Right atrium auricular region (tissue), 2 donors: ENCODE measurements around the gene LDHB. TPM values are rescaled to one million over a fixed set of nuclear protein-coding genes. Genes with fewer than 3 reads are reported as not detected.

Experiments used
- DNase-seq: peaks from one replicate; pipeline ENCODE4 v3.0.0-alpha.2; 2019; ENCODE audit warnings: low spot score
- H3K27ac ChIP-seq, 2 donors: fragments of 200-600 bp; sonication (generic); 1 replicate in 1 of 2; 2 replicates in 1 of 2; pipeline ENCODE4 v1.5.1; 2016 to 2019
- H3K27me3 ChIP-seq, 2 donors: fragments of 200-600 bp; sonication (generic); one replicate each; pipeline versions ENCODE4 v1.5.1 to v1.6.0; 2017 to 2019
- H3K36me3 ChIP-seq: fragments of 200-600 bp; sonication (generic); one replicate; pipeline ENCODE4 v1.5.1; 2016
- H3K4me1 ChIP-seq, 2 donors: fragments of 200-600 bp; sonication (generic); one replicate each; pipeline versions ENCODE4 v1.5.1 to v1.6.0; 2017 to 2019
- H3K4me3 ChIP-seq, 2 donors: fragments of 200-600 bp; sonication (generic); 1 replicate in 1 of 2; 2 replicates in 1 of 2; pipeline ENCODE4 v1.5.1; 2017 to 2019; ENCODE audit warnings: mild to moderate bottlenecking in 1 of 2, moderate library complexity in 1 of 2
- H3K9me3 ChIP-seq, 2 donors: fragments of 200-600 bp; sonication (generic); one replicate each; pipeline ENCODE4 v1.5.1; 2019
- total RNA-seq, 2 donors: library from RNA; depleted of rRNA; stranded (reverse); fragments of >200 nt; gene quantifications; one replicate each; pipeline ENCODE4 v1.1.0, GENCODE V29; 2016
- TF ChIP-seq, protein P1 (sequence below), 2 donors: fragments of 200-600 bp; sonication (generic); IDR thresholded peaks; one replicate each; pipeline ENCODE4 v1.5.1; 2019; ENCODE audit warnings: antibody characterized with exemption in 2 of 2

The LDHB gene
- total RNA-seq, 2 donors from 2014 or later: 727 to 1,254 TPM

DNA sequence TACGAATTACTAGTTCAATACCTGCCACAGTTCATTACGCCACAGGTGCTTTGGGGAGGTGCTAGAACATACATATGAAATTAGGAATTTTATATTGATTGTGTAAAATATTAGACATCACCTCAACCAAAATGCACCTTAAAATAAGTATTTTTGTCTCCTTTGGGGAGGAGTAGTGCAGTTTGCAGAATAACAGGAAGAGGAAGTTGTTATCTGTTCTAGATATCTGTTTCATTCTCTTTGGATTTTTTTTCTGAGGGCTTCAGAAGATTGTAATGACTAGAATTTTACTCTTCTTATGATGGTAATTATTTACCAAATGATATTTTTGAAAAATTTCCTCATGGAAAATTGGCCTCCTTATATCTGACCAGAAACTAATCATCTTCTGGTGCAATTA is 43.1 kb downstream of the LDHB start:
- H3K27me3 ChIP-seq: no peaks in the 10 kb centered on the region
- H3K27ac ChIP-seq: no peak overlapping the region

DNA sequence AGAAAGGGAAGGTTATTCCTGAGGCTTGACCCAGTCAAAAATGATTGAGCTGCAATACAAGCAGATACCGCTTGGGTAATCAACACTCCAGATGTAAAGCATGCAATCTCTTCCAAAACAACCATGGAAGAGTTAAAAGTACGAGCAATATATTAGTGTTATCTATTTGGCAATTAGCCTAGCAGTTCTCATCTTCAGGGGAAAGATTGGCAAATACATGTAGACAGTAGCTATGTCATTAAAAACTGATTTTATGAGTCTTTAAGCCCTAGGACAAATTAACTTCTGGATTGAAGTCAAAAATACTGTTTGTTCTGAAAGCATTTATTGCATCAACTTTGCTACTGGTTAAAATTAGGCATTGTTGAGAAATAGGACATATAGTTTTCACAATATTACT is 43.7 kb downstream of the LDHB start:
- H3K4me1 ChIP-seq: no peaks in the 10 kb centered on the region
- no peak for DNase-seq
- no peaks in the 10 kb centered on the region for H3K36me3 ChIP-seq
- TF ChIP-seq, protein P1, sequence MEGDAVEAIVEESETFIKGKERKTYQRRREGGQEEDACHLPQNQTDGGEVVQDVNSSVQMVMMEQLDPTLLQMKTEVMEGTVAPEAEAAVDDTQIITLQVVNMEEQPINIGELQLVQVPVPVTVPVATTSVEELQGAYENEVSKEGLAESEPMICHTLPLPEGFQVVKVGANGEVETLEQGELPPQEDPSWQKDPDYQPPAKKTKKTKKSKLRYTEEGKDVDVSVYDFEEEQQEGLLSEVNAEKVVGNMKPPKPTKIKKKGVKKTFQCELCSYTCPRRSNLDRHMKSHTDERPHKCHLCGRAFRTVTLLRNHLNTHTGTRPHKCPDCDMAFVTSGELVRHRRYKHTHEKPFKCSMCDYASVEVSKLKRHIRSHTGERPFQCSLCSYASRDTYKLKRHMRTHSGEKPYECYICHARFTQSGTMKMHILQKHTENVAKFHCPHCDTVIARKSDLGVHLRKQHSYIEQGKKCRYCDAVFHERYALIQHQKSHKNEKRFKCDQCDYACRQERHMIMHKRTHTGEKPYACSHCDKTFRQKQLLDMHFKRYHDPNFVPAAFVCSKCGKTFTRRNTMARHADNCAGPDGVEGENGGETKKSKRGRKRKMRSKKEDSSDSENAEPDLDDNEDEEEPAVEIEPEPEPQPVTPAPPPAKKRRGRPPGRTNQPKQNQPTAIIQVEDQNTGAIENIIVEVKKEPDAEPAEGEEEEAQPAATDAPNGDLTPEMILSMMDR (IDR thresholded peaks at IDR 0.05): no peak
- H3K9me3 ChIP-seq: no peaks in the 10 kb centered on the region
- no peaks in the 10 kb centered on the region for H3K27me3 ChIP-seq
- H3K4me3 ChIP-seq: no peak overlapping the region
- no peak overlapping the region for H3K27ac ChIP-seq

More for the DNA sequence above, 43.1 kb downstream of the LDHB start:
- TF ChIP-seq, protein P1 (IDR thresholded peaks at IDR 0.05): no peak
- Histone ChIP-seq H3K36me3 (no peaks in the 10 kb centered on the region), H3K4me1 (no peaks in the 10 kb centered on the region), H3K4me3 (no peak overlapping the region), H3K9me3 (no peaks in the 10 kb centered on the region)
- DNase-seq: no peak

DNA sequence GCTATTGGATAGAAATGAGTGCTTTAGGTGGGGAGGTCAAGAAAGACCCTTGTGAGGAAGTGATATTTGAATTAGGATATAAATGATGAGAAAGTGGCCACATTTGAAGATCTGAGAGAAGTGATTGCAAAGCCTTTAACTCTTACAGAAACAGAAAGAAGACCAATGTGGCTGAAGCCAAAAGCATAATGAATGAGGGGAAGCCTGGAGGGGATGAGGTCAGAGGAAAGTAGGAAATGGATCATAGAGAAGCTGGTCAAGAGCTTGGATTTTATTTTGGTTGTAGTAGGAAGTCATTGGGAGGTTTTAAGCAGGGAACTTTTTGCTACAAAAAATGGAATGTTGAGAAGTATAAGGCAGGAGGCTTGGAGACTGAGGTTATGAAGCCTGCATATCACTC is 49.4 kb downstream of the LDHB start:
- H3K27ac ChIP-seq: no peak overlapping the region
- no peaks in the 10 kb centered on the region for H3K36me3 ChIP-seq
- no peak overlapping the region for H3K4me3 ChIP-seq
- H3K9me3 ChIP-seq: no peaks in the 10 kb centered on the region
- no peaks in the 10 kb centered on the region for H3K4me1 ChIP-seq
- no peaks in the 10 kb centered on the region for H3K27me3 ChIP-seq
- TF ChIP-seq, protein P1 (IDR thresholded peaks at IDR 0.05): no peak
- DNase-seq: no peak

DNA sequence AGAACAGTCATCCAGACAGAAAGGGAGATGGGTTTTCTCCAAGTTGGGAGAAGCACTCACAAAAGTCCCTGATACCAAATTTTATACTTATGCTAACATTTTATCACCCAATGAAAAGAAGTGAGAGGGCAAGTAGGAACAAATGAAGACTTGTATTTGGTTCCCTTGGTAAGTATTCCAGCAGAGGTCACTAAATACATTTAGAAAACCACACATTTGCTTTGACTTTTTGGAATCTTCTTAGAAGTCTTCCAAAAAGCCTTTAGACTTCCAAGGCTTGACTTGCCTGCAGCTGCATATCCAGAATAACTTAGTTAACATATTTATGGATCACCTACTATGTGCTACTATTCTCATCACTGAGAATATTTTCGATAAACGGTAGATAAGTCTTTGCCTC is 49.9 kb downstream of the LDHB start:
- DNase-seq: no peak
- Histone ChIP-seq H3K27ac (no peak overlapping the region), H3K36me3 (no peaks in the 10 kb centered on the region), H3K27me3 (no peaks in the 10 kb centered on the region), H3K4me3 (no peak overlapping the region), H3K4me1 (no peaks in the 10 kb centered on the region), H3K9me3 (no peaks in the 10 kb centered on the region)
- TF ChIP-seq, protein P1 (IDR thresholded peaks at IDR 0.05): peak in 1 of 2 donors; percentile 64

DNA sequence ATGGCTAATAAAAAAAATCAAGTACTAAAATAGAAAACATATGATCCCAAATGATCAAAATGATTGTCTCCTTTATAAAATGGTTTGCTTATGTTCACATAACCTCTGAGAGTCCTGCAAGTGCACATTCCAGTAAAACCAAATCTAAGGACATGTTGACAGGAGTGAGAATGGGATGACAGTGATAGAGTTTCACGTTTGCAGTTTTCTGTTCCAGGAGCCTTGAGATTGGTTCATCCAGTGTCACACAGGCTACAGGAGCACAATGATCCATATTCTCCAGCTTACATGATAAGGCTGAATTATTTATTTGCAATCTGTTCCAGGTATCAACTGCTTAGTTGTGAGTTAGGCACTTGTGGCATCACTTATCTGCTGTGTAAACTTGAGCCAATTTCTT is 51.5 kb downstream of the LDHB start:
- TF ChIP-seq, protein P1 (IDR thresholded peaks at IDR 0.05): no peak

More for the DNA sequence above, 51.5 kb downstream of the LDHB start:
- Histone ChIP-seq H3K27me3 (no peaks in the 10 kb centered on the region), H3K36me3 (no peaks in the 10 kb centered on the region), H3K4me3 (no peak overlapping the region), H3K4me1 (no peaks in the 10 kb centered on the region), H3K27ac (no peak overlapping the region), H3K9me3 (no peaks in the 10 kb centered on the region)
- DNase-seq: no peak
